Measurements from ENCODE around the gene CPAMD8. TPM values are rescaled to one million over a fixed set of nuclear protein-coding genes. Genes with fewer than 3 reads are reported as not detected.

CPAMD8 gene
- total and polyA plus RNA-seq, 9 of the 15 experiments (the other 6 are each of a cell fraction or from before 2014, with no cell fraction given), result 0.20 to 2.1 (median 1.3) TPM

GRCh38 chr19:17061691-17062090 is 35.1 kb upstream of the CPAMD8 start:
- intact Hi-C loops (cut with micrococcal nuclease), result no loop called here
- no peaks in the 10 kb centered on the region for H3K9me1 ChIP-seq (ENCODE audit: control insufficient read depth, insufficient read depth, low read length)
- ChIA-PET CTCF (ENCODE audit: low intra/inter-chr PET ratio) (no interaction called here), POLR2A (interaction anchor here (0.7 to 1.2 kb wide), 2 partner anchors 10 to 272 kb away, joined by 3 to 4 read pairs; no protein-coding TSS in a partner anchor)
- peaks cover 50% of the 10 kb centered on the region for H3K79me2 ChIP-seq (ENCODE audit: control insufficient read depth, insufficient read depth, low read length)
- H3K27me3 ChIP-seq (ENCODE audit: control insufficient read depth in 2 of 2, insufficient read depth in 2 of 2, low read length in 2 of 2), result no peaks in the 10 kb centered on the region
- H4K20me1 ChIP-seq (replicated peaks; ENCODE audit: control insufficient read depth, insufficient read depth, low read length), result no peaks in the 10 kb centered on the region; the same call in 1 of the 2 replicates
- no peak overlapping the region for H3K4me3 ChIP-seq
- no peak overlapping the region for H2AFZ ChIP-seq (ENCODE audit: low read depth, low read length)
- ATAC-seq, result no peak
- no peak for FAIRE-seq
- H3K9me3 ChIP-seq (replicated peaks; ENCODE audit: control insufficient read depth, insufficient read depth, low read depth, low read length), result no peaks in the 10 kb centered on the region
- no peaks in the 10 kb centered on the region for H3K4me1 ChIP-seq (replicated peaks in 1 of 2; ENCODE audit: control insufficient read depth in 2 of 2, insufficient read depth in 2 of 2, low read length in 2 of 2)
- no peak for DNase-seq (ENCODE audit: extremely low read depth in 1 of 4, low spot score in 3 of 4)
- in situ Hi-C loops (cut with MboI), result loop anchor here (10.0 kb wide), 1 partner anchor 323 kb away; no protein-coding TSS in a partner anchor
- no peak overlapping the region for H3K27ac ChIP-seq (ENCODE audit: extremely low read depth, low read depth, low read length)
- 83% methylated on average over 7 of the region's 7 CpGs for WGBS (ENCODE audit: insufficient coverage, low coverage, missing lambda C conversion rate)
- no peak overlapping the region for H3K9ac ChIP-seq (ENCODE audit: insufficient read depth in 1 of 2, low read depth in 2 of 2, low read length in 2 of 2)
- no peak overlapping the region for H3K4me2 ChIP-seq (ENCODE audit: insufficient read depth, low read length)
- no TSS peak for BruUV-seq (replicated peaks)
- H3K36me3 ChIP-seq (ENCODE audit: control insufficient read depth, insufficient read depth, low read length), result peaks cover 91% of the 10 kb centered on the region
- TF ChIP-seq TRIM24 (IDR thresholded peaks at IDR 0.05), result no peak
- no peak for TF ChIP-seq ZNF561 (CRISPR knock-in tag; conservative IDR thresholded peaks at IDR 0.05)
- no peak for TF ChIP-seq SNAPC5 (CRISPR knock-in tag; IDR thresholded peaks at IDR 0.05)
- no peak for TF ChIP-seq E4F1 (CRISPR knock-in tag; IDR thresholded peaks at IDR 0.05; ENCODE audit: borderline replicate concordance)
- TF ChIP-seq GTF2E2 (tag; IDR thresholded peaks at IDR 0.05), result no peak
- TF ChIP-seq ZC3H8 (IDR thresholded peaks at IDR 0.05), result no peak
- no peak for TF ChIP-seq XRCC5 (IDR thresholded peaks at IDR 0.05; ENCODE audit: low read depth, low read length)
- no peak for TF ChIP-seq STAT6 (CRISPR knock-in tag; IDR thresholded peaks at IDR 0.05)
- no peak for TF ChIP-seq NCOA6 (IDR thresholded peaks at IDR 0.05)
- no peak for TF ChIP-seq ZNF436 (CRISPR knock-in tag; IDR thresholded peaks at IDR 0.05)
- no peak for TF ChIP-seq ZNF347 (CRISPR knock-in tag; IDR thresholded peaks at IDR 0.05; ENCODE audit: low read depth)
- TF ChIP-seq KLF1 (tag; IDR thresholded peaks at IDR 0.05), result no peak
- TF ChIP-seq ZNF146 (CRISPR knock-in tag; IDR thresholded peaks at IDR 0.05; ENCODE audit: unreplicated experiment), result no peak
- TF ChIP-seq POLR2A (conservative IDR thresholded peaks at IDR 0.05), result no peak
- no peak for TF ChIP-seq ILF3 (IDR thresholded peaks at IDR 0.05; ENCODE audit: borderline replicate concordance)
- TF ChIP-seq ASH1L (IDR thresholded peaks at IDR 0.05; ENCODE audit: borderline replicate concordance, low read depth, partially characterized antibody), result no peak
- no peak for TF ChIP-seq HOMEZ (CRISPR knock-in tag; IDR thresholded peaks at IDR 0.05)
- TF ChIP-seq STAT5B (CRISPR knock-in tag; IDR thresholded peaks at IDR 0.05), result no peak
